Neural progenitor cell (in vitro differentiated cells): Measurements from ENCODE around the gene ARHGAP9.

Experiments
- CTCF ChIP-seq: fragments of 200-600 bp; sonication (generic); IDR thresholded peaks from 2 replicates; pipeline ENCODE4 v1.5.1; 2017; ENCODE audit warnings: antibody characterized with exemption, mild to moderate bottlenecking
- EZH2 ChIP-seq: fragments of 200-600 bp; sonication (generic); IDR thresholded peaks from 2 replicates; pipeline ENCODE4 v1.6.1; 2017; ENCODE audit warnings: antibody characterized with exemption, mild to moderate bottlenecking, moderate library complexity

- TF ChIP-seq CTCF (no peak), EZH2 (no peak)
Measured at GRCh38 chr12:57474862-57475261, 4.8 kb downstream of the ARHGAP9 start.
